HUES6 (cell line): ENCODE measurements around the gene FOXL1.

Experiments
- H3K27ac ChIP-seq: 2 replicates; pipeline ENCODE4 v1.7.0; 2013; ENCODE audit warnings: low read depth, mild to moderate bottlenecking, low read length, inconsistent platforms
- H3K27me3 ChIP-seq: 2 replicates; pipeline ENCODE4 v1.6.1; 2013; ENCODE audit warnings: low read length; ENCODE audit not compliant: control insufficient read depth, insufficient read depth
- H3K36me3 ChIP-seq: 2 replicates; pipeline ENCODE4 v1.6.1; 2013; ENCODE audit warnings: low read length; ENCODE audit not compliant: control insufficient read depth, insufficient read depth
- H3K4me1 ChIP-seq: 2 replicates; pipeline ENCODE4 v1.6.1; 2013; ENCODE audit warnings: low read length; ENCODE audit not compliant: control insufficient read depth, insufficient read depth
- H3K4me3 ChIP-seq: 2 replicates; pipeline ENCODE4 v1.5.1; 2013; ENCODE audit warnings: low read depth, low read length
- H3K9ac ChIP-seq: one replicate; pipeline ENCODE4 v1.6.1; 2013; ENCODE audit warnings: mild to moderate bottlenecking, low read length
- H3K9me3 ChIP-seq: 2 replicates; pipeline ENCODE4 v1.6.1; 2013; ENCODE audit warnings: low read depth, low read length; ENCODE audit not compliant: control insufficient read depth, insufficient read depth

The FOXL1 gene

DNA sequence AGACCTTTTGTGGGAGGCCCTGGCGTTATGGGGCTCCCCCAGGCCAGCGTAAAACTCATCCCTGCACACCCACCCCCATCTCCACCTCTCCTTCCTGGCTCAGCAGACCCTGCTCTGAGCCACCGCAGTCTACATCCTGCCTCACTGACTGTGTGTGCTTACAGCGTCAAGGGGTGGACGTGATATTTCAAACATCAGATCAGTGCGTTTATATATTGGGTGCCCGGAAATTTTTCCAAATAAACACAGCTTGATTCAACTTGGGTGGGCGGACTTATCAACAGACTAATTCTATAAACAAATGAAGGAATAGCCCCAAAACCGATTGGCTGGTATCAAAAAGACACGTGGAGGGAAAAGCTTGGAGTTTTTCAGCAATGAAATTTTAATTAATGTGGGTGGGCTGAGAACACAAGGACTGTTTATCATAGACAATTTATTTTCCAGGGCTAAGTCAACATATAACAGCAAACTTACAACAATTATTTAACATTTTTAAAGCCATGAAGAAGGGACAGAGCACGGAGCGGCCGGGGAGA lies at the start of gene FOXL1:
Gene FOXL1, plus strand, starts transcription at position 489 of the 539 bp plus-strand sequence. CDS start 175 bp downstream, outside the sequence.
- peak within 1 kb of the TSS; percentile 71 for H3K4me3 ChIP-seq
- H3K36me3 ChIP-seq = no peaks in the 10 kb centered on the region
- peaks cover 90% of the 10 kb centered on the region for H3K27me3 ChIP-seq
- H3K9ac ChIP-seq = peak within 1 kb of the TSS; percentile 56
- H3K9me3 ChIP-seq = no peaks in the 10 kb centered on the region
- no peak within 1 kb of the TSS for H3K27ac ChIP-seq
- peaks cover 30% of the 10 kb centered on the region for H3K4me1 ChIP-seq

DNA sequence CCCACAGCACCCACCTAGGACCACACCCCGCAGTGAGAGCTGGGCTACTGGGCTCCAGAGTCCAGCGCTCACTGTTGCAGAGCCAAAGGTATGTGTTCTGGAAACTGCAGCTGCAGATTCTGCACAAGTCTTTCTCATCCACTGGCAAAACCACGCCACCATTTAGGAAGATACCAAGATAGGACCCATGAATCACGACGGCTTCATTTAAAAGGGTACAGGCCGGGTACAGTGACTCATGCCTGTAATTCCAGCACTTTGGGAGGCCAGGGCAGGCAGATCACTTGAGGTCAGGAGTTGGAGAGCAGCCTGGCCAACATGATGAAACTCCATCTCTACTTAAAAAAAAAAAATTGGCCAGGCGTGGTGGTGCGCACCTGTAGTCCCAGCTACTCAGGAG lies 49.2 kb upstream of the FOXL1 start:
- H3K9ac ChIP-seq = no peak overlapping the region
- no peak overlapping the region for H3K27ac ChIP-seq
- H3K36me3 ChIP-seq = no peaks in the 10 kb centered on the region; the same call in 1 of the 2 replicates
- no peak overlapping the region for H3K4me3 ChIP-seq
- H3K27me3 ChIP-seq = 0 out of 2 replicates have a peak, but pooled peaks cover under 1% of the 10 kb centered on the region
- no peaks in the 10 kb centered on the region for H3K9me3 ChIP-seq
- no peaks in the 10 kb centered on the region for H3K4me1 ChIP-seq

DNA sequence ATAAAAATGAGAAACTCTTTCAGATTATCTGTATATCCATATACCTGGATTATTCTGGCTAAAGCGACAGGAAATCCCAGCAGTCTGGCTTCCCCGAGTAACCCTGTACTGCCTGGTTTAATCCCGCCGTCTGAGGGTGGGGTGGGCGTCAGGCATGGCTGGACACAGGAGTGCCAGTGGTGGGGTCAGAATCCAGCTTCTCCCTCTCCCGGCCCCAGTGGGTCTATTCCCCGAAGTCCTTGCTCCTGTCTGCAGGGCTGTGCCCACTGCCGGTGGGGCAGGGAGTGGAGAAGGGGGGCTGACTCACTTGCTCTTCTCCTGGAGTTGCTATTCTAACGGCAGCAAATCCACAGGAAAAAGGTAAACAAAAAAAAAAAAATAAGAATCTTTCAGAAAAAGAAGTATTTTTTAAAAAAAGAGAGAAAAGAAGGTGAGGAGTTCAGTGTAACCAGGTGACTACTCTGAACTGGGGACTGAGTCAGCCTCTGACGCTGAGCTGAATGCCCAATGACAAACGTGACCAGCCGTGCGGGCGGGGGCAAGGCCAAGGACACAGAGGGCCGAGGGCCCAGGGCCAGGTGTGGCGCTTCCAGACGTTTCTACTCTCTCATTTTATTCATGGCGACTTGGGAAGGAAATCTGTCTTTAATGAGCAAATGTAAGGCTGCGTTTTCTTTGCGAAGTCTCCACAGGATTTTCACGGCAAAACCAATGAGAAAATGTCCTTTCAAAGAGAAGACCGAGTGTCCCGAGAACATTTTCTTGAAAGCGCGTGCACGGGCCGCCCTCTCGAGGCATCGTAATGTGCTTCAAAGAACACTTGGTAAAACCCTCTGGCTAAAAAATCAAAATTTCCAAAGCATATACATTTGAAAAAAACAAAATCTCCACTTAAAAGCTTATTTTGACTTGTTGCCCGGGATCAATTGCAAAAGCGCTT lies 47.8 kb upstream of the FOXL1 start:
- H3K27me3 ChIP-seq = no peaks in the 10 kb centered on the region
- H3K9me3 ChIP-seq = no peaks in the 10 kb centered on the region
- no peak overlapping the region for H3K4me3 ChIP-seq
- H3K36me3 ChIP-seq = no peaks in the 10 kb centered on the region; the same call in 1 of the 2 replicates
- no peaks in the 10 kb centered on the region for H3K4me1 ChIP-seq
- H3K9ac ChIP-seq = no peak overlapping the region
- no peak overlapping the region for H3K27ac ChIP-seq

- Histone ChIP-seq H3K27ac (no peak overlapping the region), H3K4me3 (no peak overlapping the region), H3K9ac (no peak overlapping the region), H3K4me1 (no peaks in the 10 kb centered on the region), H3K9me3 (no peaks in the 10 kb centered on the region), H3K27me3 (no peaks in the 10 kb centered on the region), H3K36me3 (peaks cover 3% of the 10 kb centered on the region; the same call in 1 of the 2 replicates)
These were observed 47.2 kb upstream of the FOXL1 start for GRCh38 chr16:86531191-86531545.

DNA sequence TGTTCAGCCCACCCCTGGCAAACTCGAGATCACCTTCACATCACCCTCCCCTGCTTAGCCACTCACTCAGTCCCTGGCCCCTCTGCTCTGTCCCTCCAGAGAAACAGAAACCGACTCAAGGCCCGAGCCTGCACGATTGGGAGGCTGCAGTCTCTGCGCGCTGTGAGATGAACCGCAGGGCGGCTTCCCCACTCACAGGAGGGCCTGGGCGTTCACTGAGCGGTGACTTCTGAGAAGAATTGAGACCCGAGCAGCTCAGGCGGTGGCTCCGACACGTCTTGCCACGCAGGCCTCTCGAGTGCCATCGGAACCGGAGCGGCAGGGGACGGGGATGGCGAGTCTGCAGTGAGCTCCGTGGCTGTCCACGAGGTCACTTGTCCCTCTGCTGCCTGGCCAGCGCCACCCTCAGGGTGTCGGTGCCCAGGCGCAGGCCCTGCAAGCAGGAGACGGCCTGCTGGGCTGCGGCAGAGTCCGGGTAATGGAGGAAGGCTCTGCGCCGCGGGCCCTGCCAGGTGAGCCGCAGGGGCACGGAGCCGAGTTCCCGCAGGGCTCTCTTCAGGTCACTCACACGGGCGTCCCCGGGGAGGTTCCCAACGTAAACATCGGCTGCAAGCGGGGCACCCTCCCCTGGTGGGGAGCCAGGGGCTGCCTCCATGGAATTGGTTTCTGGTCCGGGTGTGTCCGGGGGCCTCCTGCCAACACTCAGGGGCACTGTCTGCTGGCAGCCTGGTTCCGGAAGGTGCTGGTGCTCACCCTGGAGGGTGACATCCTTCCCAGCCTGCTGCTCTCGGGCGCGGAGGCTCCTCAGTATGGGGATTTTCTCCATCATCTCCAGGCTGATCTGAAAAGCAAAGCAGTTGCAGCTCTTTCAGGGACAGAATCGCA lies 46.5 kb upstream of the FOXL1 start:
- peaks cover 3% of the 10 kb centered on the region; the same call in 1 of the 2 replicates for H3K36me3 ChIP-seq
- H3K4me3 ChIP-seq = no peak overlapping the region
- no peak overlapping the region for H3K9ac ChIP-seq
- H3K4me1 ChIP-seq = no peaks in the 10 kb centered on the region
- H3K27ac ChIP-seq = no peak overlapping the region
- H3K27me3 ChIP-seq = no peaks in the 10 kb centered on the region
- H3K9me3 ChIP-seq = no peaks in the 10 kb centered on the region

- H3K27me3 ChIP-seq = no peaks in the 10 kb centered on the region
- no peaks in the 10 kb centered on the region for H3K4me1 ChIP-seq
- H3K9ac ChIP-seq = no peak overlapping the region
- no peak overlapping the region for H3K27ac ChIP-seq
- H3K4me3 ChIP-seq = no peak overlapping the region
- no peaks in the 10 kb centered on the region for H3K9me3 ChIP-seq
- peaks cover 6% of the 10 kb centered on the region for H3K36me3 ChIP-seq
These were observed 45.9 kb upstream of the FOXL1 start for GRCh38 chr16:86532526-86532815.

- H3K9me3 ChIP-seq = no peaks in the 10 kb centered on the region
These were observed 45.3 kb upstream of the FOXL1 start for GRCh38 chr16:86533076-86533475.

GRCh38 chr16:86533767-86534351 lies 44.5 kb upstream of the FOXL1 start:
- Histone ChIP-seq H3K36me3 (peaks cover 19% of the 10 kb centered on the region), H3K9ac (no peak overlapping the region), H3K4me3 (no peak overlapping the region), H3K27ac (no peak overlapping the region), H3K27me3 (no peaks in the 10 kb centered on the region), H3K9me3 (no peaks in the 10 kb centered on the region), H3K4me1 (no peaks in the 10 kb centered on the region)

More at GRCh38 chr16:86533076-86533475, 45.3 kb upstream of the FOXL1 start:
- H3K27ac ChIP-seq = no peak overlapping the region
- no peaks in the 10 kb centered on the region for H3K4me1 ChIP-seq
- peaks cover 12% of the 10 kb centered on the region for H3K36me3 ChIP-seq
- H3K4me3 ChIP-seq = no peak overlapping the region
- H3K27me3 ChIP-seq = no peaks in the 10 kb centered on the region
- no peak overlapping the region for H3K9ac ChIP-seq

GRCh38 chr16:86534779-86535615 lies 43.4 kb upstream of the FOXL1 start:
- Histone ChIP-seq H3K27me3 (no peaks in the 10 kb centered on the region), H3K4me1 (no peaks in the 10 kb centered on the region), H3K4me3 (no peak overlapping the region), H3K36me3 (peaks cover 29% of the 10 kb centered on the region), H3K9me3 (no peaks in the 10 kb centered on the region), H3K9ac (no peak overlapping the region), H3K27ac (no peak overlapping the region)

- no peak overlapping the region for H3K9ac ChIP-seq
- H3K4me1 ChIP-seq = no peaks in the 10 kb centered on the region
- H3K27me3 ChIP-seq = no peaks in the 10 kb centered on the region
- no peak overlapping the region for H3K27ac ChIP-seq
- no peaks in the 10 kb centered on the region for H3K9me3 ChIP-seq
- H3K4me3 ChIP-seq = no peak overlapping the region
- peaks cover 45% of the 10 kb centered on the region for H3K36me3 ChIP-seq
These were observed 41.7 kb upstream of the FOXL1 start for GRCh38 chr16:86536621-86537020.
